Testis (tissue), 2 donors: Measurements from ENCODE around the gene CTIF.

Source experiments
- CTCF ChIP-seq, 3 experiments: fragments of 450-650 bp in 2 of 3; fragments of 200-600 bp in 1 of 3; sonication (generic) in 1 of 3; IDR thresholded peaks; one replicate each; pipeline ENCODE4 v1.5.1; 2016 to 2019; ENCODE audit warnings: antibody characterized with exemption in 3 of 3, mild to moderate bottlenecking in 2 of 3, moderate library complexity in 1 of 3
- POLR2A ChIP-seq: fragments of 450-650 bp; IDR thresholded peaks from one replicate; pipeline ENCODE4 v1.6.1; 2017; ENCODE audit warnings: antibody characterized with exemption, mild to moderate bottlenecking, moderate library complexity

- TF ChIP-seq CTCF (IDR thresholded peaks at IDR 0.05) (no peak), POLR2A (no peak)
These were observed 243.1 kb downstream of the CTIF start for GRCh38 chr18:48781988-48782363.
